Measurements from ENCODE around the gene YARS1.

The YARS1 gene

DNA sequence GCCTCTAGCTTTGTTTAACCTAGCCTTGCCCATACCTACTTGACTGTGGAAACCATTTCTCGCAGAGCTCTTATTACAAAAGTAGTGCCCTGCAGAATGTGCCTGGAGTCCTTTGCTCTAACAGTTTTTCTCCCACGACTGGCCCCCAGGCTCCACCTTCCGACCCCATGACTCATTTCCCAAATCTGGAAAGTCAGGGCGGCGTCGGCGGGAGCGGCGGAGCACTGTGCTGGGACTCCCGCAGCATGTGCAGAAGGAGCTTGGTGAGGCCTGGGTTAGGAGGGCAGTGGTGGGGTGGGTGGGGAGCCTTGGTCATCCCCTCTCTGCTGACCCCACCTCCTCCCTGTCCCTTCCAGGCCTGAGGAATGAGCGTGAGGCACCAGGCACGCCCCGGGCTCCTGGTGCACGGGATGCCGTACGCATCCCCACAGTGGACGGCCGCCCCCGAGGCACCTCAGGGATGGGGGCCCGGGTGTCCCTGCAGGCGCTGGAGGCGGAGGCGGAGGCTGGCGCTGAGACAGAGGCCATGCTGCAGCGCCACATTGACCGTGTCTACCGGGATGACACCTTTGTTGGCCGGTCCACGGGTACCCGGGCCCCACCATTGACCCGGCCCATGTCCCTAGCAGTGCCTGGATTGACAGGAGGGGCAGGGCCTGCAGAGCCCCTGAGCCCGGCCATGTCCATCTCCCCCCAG is 47.5 kb downstream of the YARS1 start:
- H3K9ac ChIP-seq (ENCODE audit: low read depth, low read length) = no peak overlapping the region
- H3K27ac ChIP-seq (ENCODE audit: low read depth, low read length) = no peak overlapping the region
- H3K4me3 ChIP-seq (ENCODE audit: low read length) = no peak overlapping the region
- peaks cover 38% of the 10 kb centered on the region for H3K36me3 ChIP-seq (ENCODE audit: insufficient read depth, low read length)
- no peaks in the 10 kb centered on the region for H3K9me3 ChIP-seq (ENCODE audit: insufficient read depth, low read depth, low read length)
- H3K27me3 ChIP-seq (ENCODE audit: insufficient read depth, low read length) = no peaks in the 10 kb centered on the region
- WGBS = 91% methylated on average over 31 of the region's 32 CpGs
- H3K4me1 ChIP-seq (ENCODE audit: insufficient read depth, low read length) = peaks cover 26% of the 10 kb centered on the region

DNA sequence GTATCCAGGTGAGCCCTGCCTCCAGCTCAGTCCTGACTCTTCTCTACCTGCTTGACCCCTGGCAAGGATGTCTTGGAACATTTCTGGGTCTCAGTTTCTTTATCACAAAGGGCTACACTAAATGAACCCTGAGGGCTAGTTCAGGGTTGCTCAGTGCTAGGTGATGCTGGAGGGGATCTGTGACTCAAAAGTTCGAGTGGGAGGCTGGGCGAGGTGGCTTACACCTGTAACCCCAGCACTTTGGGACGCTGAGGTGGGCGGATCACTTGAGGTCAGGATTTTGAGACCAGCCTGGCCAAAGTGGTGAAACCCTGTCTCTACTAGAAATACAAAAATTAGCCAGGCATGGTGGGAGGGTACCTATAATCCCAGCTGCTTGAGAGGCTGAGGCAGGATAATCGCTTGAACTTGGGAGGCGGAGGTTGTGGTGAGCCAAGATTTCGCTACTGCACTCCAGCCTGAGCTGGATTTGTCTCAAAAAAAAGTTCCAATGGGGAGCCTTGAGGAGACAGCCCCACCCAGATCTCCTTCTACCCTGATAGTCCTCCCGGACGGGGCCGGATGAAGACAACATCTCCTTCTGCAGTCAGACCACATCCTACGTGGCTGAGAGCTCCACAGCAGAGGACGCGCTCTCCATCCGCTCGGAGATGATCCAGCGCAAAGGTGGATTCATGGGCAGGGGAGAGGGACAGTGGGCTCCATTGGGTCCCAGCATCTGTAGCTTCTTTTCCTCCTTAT is 48.9 kb downstream of the YARS1 start:
- Histone ChIP-seq H3K4me1 (ENCODE audit: insufficient read depth, low read length) (peaks cover 28% of the 10 kb centered on the region), H3K4me3 (ENCODE audit: low read length) (no peak overlapping the region), H3K9me3 (ENCODE audit: insufficient read depth, low read depth, low read length) (no peaks in the 10 kb centered on the region), H3K9ac (ENCODE audit: low read depth, low read length) (no peak overlapping the region), H3K36me3 (ENCODE audit: insufficient read depth, low read length) (peaks cover 29% of the 10 kb centered on the region), H3K27ac (ENCODE audit: low read depth, low read length) (no peak overlapping the region), H3K27me3 (ENCODE audit: insufficient read depth, low read length) (no peaks in the 10 kb centered on the region)
- WGBS = 90% methylated on average over 16 of the region's 16 CpGs

DNA sequence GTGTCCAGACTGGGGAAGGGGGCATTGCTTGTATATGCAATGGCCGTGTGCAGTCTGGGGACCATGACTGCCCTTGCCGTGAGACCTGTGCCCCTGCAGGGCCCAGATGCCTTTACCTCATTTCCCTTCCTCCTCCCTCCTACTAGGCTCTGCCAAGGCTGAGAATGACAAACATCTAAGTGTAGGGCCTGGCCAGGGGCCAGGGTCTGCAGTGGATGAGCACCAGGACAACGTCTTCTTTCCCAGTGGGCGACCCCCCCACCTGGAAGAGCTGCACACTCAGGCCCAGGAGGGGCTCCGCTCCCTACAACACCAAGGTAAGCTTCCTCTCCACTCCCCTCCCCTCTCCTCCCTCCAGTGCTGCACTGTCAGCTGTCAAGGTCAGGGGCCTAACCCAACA is 49.5 kb downstream of the YARS1 start:
- H3K36me3 ChIP-seq (ENCODE audit: insufficient read depth, low read length) = peaks cover 27% of the 10 kb centered on the region
- no peak overlapping the region for H3K9ac ChIP-seq (ENCODE audit: low read depth, low read length)
- H3K4me3 ChIP-seq (ENCODE audit: low read length) = no peak overlapping the region
- no peaks in the 10 kb centered on the region for H3K9me3 ChIP-seq (ENCODE audit: insufficient read depth, low read depth, low read length)
- H3K4me1 ChIP-seq (ENCODE audit: insufficient read depth, low read length) = peaks cover 27% of the 10 kb centered on the region
- 86% methylated on average over 5 of the region's 5 CpGs for WGBS
- no peak overlapping the region for H3K27ac ChIP-seq (ENCODE audit: low read depth, low read length)
- no peaks in the 10 kb centered on the region for H3K27me3 ChIP-seq (ENCODE audit: insufficient read depth, low read length)

DNA sequence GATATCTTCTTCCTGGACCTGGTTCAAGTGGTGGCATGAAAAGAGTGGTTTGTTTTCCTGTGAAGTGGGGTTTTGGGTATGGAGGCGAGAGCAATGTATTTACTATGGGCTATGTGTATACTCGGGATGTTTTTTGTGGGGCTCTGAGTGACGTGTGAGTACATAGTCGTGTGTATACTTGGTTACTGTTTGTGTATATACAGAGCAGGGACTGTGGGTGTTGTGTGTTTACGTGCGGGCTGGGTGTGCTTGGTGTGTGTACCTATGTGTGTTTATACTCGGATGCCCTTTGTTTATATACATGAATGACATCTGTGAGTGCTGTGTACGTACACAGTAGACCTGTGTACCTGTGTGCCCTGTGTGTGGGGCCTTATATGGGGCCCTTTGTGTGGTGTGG is 50.0 kb downstream of the YARS1 start:
- Histone ChIP-seq H3K9ac (ENCODE audit: low read depth, low read length) (peak overlapping the region; percentile 29; the same call in 1 of the 2 replicates), H3K9me3 (ENCODE audit: insufficient read depth, low read depth, low read length) (no peaks in the 10 kb centered on the region), H3K4me1 (ENCODE audit: insufficient read depth, low read length) (peaks cover 26% of the 10 kb centered on the region), H3K4me3 (ENCODE audit: low read length) (peak overlapping the region; percentile 54), H3K27ac (ENCODE audit: low read depth, low read length) (peak overlapping the region; percentile 91; the same call in 1 of the 2 replicates), H3K36me3 (ENCODE audit: insufficient read depth, low read length) (peaks cover 27% of the 10 kb centered on the region), H3K27me3 (ENCODE audit: insufficient read depth, low read length) (no peaks in the 10 kb centered on the region)
- WGBS = 88% methylated on average over 8 of the region's 8 CpGs

DNA sequence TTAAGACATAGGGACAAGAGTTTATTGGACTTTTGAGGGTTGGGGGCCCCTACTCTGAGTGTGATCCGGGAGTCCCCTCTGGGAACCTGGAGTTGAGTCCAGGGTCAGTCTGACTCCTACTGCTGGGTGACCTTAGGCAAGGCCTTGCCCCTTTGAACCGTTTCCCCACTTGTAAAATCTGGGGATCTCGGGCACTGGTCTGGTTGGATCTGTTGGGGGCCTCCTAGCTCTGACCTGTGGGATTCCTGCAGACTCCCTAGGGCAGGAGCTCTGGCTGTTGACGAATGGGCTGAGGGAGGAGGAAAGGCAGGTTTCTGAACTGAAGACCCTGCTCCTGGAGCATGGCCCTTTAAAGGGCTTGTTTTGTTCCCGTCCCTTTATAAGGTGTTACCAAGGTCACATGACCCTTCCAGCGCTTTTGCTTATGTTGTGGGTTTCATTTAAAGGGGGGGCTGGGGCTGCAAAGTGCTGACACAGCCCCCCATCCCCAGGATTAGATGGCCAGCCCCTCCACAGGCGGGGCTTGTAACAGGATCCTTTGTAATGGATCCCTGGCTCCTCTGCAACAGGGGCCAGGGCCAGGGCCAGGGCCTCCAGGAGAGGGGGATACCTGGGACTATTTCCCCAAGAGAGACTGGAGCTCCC is 50.7 kb downstream of the YARS1 start:
- no peaks in the 10 kb centered on the region for H3K27me3 ChIP-seq (ENCODE audit: insufficient read depth, low read length)
- peak overlapping the region; percentile 54 for H3K4me3 ChIP-seq (ENCODE audit: low read length)
- peak overlapping the region; percentile 54; the same call in 1 of the 2 replicates for H3K9ac ChIP-seq (ENCODE audit: low read depth, low read length)
- H3K36me3 ChIP-seq (ENCODE audit: insufficient read depth, low read length) = peaks cover 27% of the 10 kb centered on the region
- WGBS = 24% methylated on average over 7 of the region's 7 CpGs
- peak overlapping the region; percentile 91; the same call in 1 of the 2 replicates for H3K27ac ChIP-seq (ENCODE audit: low read depth, low read length)
- peaks cover 33% of the 10 kb centered on the region for H3K4me1 ChIP-seq (ENCODE audit: insufficient read depth, low read length)
- H3K9me3 ChIP-seq (ENCODE audit: insufficient read depth, low read depth, low read length) = no peaks in the 10 kb centered on the region

DNA sequence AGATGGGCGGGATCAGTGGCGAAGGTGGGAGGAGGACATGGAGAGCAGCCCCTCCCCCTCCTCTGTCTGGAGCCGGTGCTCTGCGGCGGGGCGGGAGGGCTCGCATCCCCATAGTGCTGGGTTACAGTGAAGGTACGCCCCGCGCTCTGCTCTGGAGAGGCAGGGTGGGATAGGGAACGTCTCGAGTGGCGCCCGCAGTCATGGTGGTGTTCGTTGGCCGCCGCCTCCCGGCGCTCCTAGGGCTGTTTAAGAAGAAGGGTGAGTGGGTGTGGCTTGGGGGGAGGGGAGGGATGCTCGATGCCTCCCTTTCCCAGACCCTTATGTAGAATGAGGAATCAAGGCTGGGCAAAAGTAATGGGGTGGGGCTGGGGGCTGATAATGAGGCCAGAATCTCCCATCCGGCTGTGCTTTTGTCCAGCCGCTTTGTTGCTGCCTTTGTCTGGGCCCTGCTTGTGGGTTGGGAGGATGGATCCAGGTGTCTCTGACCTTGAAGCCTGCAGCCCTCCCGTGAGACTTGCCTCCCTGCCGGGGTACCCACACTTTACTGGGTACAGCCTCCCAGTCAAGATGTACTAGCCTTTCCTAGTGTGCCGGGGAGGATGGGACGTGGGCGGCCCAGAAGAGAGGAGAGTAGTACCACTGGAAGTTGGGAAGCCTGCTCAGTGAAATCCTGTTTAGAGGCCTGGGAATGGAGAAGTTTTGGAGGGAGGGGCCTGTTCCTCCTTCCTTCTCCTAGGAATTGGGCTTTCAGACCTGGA is 51.4 kb downstream of the YARS1 start:
- Histone ChIP-seq H3K27me3 (ENCODE audit: insufficient read depth, low read length) (no peaks in the 10 kb centered on the region), H3K4me1 (ENCODE audit: insufficient read depth, low read length) (peaks cover 40% of the 10 kb centered on the region), H3K4me3 (ENCODE audit: low read length) (peak overlapping the region; percentile 54), H3K36me3 (ENCODE audit: insufficient read depth, low read length) (peaks cover 27% of the 10 kb centered on the region), H3K9ac (ENCODE audit: low read depth, low read length) (peak overlapping the region; percentile 54; the same call in 1 of the 2 replicates), H3K9me3 (ENCODE audit: insufficient read depth, low read depth, low read length) (no peaks in the 10 kb centered on the region), H3K27ac (ENCODE audit: low read depth, low read length) (peak overlapping the region; percentile 91; the same call in 1 of the 2 replicates)
- WGBS = 10% methylated on average over 27 of the region's 27 CpGs

DNA sequence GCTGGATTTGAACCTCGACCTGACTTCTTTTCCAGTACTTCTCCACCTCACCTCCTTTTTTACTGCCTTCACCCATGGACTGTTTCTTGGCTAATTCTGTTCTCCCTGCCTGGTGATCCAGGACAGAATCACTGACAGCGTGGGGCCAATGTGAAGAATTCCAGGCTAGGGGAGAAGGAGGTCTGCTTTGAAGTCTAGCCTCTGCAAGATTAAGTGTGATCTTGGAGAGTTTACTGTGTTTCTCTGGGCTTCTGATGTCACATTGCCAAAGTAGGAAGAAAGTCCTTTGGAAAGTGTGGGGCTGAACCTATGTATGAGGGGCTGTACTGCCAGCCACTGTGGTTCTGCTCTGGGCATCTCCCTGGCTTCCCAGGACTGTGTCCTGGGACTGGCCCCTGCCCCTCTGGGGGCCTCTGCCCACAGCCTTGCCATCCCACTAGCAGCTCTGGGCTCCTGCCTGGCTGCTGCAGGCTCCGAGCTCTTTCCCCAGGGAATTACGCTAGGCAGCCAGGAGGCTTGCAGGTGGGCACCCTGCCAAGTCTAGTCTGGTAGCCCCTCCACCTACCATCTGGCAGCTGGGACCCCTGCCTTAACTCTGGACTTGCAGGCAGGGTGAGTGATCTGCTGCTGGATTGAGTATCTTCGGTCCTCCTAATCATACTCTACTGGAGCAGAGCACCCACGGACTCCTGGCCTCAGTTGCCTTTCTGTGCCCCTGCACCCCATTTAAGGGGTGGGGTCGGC is 52.2 kb downstream of the YARS1 start:
- peak overlapping the region; percentile 54 for H3K4me3 ChIP-seq (ENCODE audit: low read length)
- H3K9ac ChIP-seq (ENCODE audit: low read depth, low read length) = no peak overlapping the region
- H3K27ac ChIP-seq (ENCODE audit: low read depth, low read length) = peak overlapping the region; percentile 91; the same call in 1 of the 2 replicates
- no peaks in the 10 kb centered on the region for H3K9me3 ChIP-seq (ENCODE audit: insufficient read depth, low read depth, low read length)
- no peaks in the 10 kb centered on the region for H3K27me3 ChIP-seq (ENCODE audit: insufficient read depth, low read length)
- peaks cover 45% of the 10 kb centered on the region for H3K4me1 ChIP-seq (ENCODE audit: insufficient read depth, low read length)
- WGBS = 46% methylated on average over 6 of the region's 7 CpGs
- H3K36me3 ChIP-seq (ENCODE audit: insufficient read depth, low read length) = peaks cover 22% of the 10 kb centered on the region

DNA sequence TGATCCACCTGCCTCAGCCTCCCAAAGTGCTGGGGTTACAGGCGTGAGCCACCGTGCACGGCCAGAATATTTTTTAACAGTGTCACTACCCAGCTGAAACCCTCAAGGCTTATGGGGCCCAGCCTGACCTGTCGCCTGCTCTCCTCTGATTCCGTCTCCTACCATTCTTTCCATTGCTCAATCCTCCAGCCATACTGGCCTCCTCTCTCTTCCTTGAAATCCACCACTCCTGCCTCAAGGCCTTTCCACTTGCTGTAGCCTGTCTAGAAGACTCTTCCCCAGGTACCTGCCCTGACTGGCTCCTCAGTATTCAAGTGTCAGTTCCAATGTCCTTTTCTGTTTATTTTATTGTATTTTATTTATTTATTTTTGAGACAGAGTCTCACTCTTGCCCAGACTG is 53.9 kb downstream of the YARS1 start:
- 92% methylated on average over 5 of the region's 5 CpGs for WGBS
- peaks cover 63% of the 10 kb centered on the region for H3K4me1 ChIP-seq (ENCODE audit: insufficient read depth, low read length)
- no peak overlapping the region for H3K9ac ChIP-seq (ENCODE audit: low read depth, low read length)
- H3K27ac ChIP-seq (ENCODE audit: low read depth, low read length) = no peak overlapping the region
- H3K4me3 ChIP-seq (ENCODE audit: low read length) = no peak overlapping the region
- H3K27me3 ChIP-seq (ENCODE audit: insufficient read depth, low read length) = no peaks in the 10 kb centered on the region
- peaks cover 6% of the 10 kb centered on the region for H3K36me3 ChIP-seq (ENCODE audit: insufficient read depth, low read length)
- no peaks in the 10 kb centered on the region for H3K9me3 ChIP-seq (ENCODE audit: insufficient read depth, low read depth, low read length)

DNA sequence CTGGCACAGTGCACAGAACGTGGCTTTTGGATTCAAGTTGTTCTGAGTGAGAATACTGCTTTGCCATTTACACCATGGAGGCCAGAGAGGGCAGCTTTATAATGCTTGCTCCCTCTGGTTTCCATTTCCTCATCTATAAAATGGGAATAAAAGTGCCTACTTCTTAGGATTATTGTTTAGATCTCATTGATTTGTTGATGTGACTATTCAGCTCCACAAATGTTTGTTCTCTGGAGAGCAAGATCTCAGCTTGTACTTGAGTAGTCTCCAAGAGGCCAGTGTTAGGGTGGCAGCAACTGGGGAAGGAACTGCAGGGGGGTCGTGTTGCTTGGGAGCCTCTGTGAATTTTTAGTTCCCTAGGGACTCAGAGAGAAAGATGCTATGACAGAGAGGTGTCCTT is 55.2 kb downstream of the YARS1 start:
- Histone ChIP-seq H3K9ac (ENCODE audit: low read depth, low read length) (0 out of 2 replicates have a peak overlapping the region, but pooled peaks have one; percentile 49), H3K27ac (ENCODE audit: low read depth, low read length) (peak overlapping the region; percentile 97), H3K9me3 (ENCODE audit: insufficient read depth, low read depth, low read length) (no peaks in the 10 kb centered on the region), H3K36me3 (ENCODE audit: insufficient read depth, low read length) (no peaks in the 10 kb centered on the region), H3K4me1 (ENCODE audit: insufficient read depth, low read length) (peaks cover 63% of the 10 kb centered on the region), H3K27me3 (ENCODE audit: insufficient read depth, low read length) (no peaks in the 10 kb centered on the region), H3K4me3 (ENCODE audit: low read length) (no peak overlapping the region)
- WGBS = 47% methylated on average over 2 of the region's 2 CpGs

DNA sequence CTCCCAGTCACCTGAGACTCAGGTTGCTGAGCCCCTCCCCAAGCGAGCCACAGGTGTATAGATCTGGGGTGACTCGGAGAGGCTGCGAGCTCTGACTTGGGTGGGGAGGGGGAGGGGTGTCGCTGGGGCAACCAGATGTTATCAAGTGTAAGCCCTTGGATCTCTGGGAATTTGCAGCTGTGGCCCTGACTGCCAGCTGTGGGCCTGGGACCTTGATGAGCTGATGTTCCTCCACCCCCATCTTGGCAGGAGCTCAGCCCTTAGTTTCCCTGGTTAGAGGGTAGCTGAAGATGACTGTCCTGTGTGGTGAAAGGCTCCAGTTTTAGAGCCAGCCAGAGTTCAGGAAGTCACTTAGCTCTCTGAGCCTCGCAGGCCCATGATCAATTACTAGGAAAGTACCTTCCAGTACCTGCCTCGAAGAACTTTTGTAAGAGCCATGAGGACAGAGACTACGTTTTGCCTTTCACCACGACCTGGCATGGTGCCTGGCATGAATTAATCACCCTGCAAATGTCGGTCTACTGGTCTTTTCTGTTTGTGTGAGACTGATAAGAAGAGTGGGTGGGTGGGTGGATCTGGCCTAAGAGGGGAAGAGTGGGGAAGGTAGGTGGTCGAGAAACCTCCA is 55.8 kb downstream of the YARS1 start:
- Histone ChIP-seq H3K27me3 (ENCODE audit: insufficient read depth, low read length) (no peaks in the 10 kb centered on the region), H3K4me1 (ENCODE audit: insufficient read depth, low read length) (peaks cover 60% of the 10 kb centered on the region), H3K4me3 (ENCODE audit: low read length) (peak overlapping the region; percentile 15), H3K27ac (ENCODE audit: low read depth, low read length) (peak overlapping the region; percentile 97), H3K9ac (ENCODE audit: low read depth, low read length) (peak overlapping the region; percentile 49), H3K9me3 (ENCODE audit: insufficient read depth, low read depth, low read length) (no peaks in the 10 kb centered on the region), H3K36me3 (ENCODE audit: insufficient read depth, low read length) (no peaks in the 10 kb centered on the region)
- 71% methylated on average over 10 of the region's 10 CpGs for WGBS

All from HUES64 (cell line).